GM18951 (cell line): ENCODE measurements around the gene SNAP29.

ENCODE experiments used
- POLR2A ChIP-seq: IDR thresholded peaks from 4 replicates; pipeline ENCODE4 v1.6.1; 2011; ENCODE audit warnings: mild to moderate bottlenecking; ENCODE audit not compliant: insufficient read length, insufficient read depth; ENCODE audit errors: extremely low read depth
- in situ Hi-C: fragments of 300-500 bp; cut with MboI; formaldehyde crosslinking; loops from one replicate; pipeline ENCODE4 v1.12.0; 2022; ENCODE audit warnings: low sequenced_read_pairs, mixed read lengths, inconsistent platforms; ENCODE audit not compliant: unreplicated experiment

The SNAP29 gene

DNA sequence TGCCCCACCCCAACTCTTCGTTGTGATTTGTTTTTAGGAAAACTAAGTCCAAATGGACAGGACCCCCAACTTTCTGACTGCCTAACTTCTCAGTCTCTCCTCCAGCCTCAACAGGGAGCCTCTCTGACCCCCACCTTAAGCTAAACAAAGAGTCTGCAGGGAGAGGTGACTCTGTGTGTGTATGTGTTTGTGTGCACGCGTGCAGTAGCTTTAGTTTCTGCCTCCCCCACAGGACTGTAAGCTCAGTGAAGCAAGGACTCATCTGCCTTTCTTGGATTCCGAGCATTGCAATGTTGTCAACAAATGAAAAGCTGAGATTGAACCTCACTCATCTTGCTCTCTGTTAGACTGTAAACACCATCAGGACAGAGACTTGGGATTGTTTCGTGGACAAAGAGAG is 7.9 kb downstream of the SNAP29 start:
- TF ChIP-seq POLR2A, result no peak
- in situ Hi-C loops, result no loop called here

- in situ Hi-C loops, result no loop called here
- TF ChIP-seq POLR2A, result no peak
Observed at GRCh38 chr22:20867179-20868024, 8.6 kb downstream of the SNAP29 start.

GRCh38 chr22:20868025-20868962 is 9.5 kb downstream of the SNAP29 start:
- in situ Hi-C loops, result no loop called here

DNA sequence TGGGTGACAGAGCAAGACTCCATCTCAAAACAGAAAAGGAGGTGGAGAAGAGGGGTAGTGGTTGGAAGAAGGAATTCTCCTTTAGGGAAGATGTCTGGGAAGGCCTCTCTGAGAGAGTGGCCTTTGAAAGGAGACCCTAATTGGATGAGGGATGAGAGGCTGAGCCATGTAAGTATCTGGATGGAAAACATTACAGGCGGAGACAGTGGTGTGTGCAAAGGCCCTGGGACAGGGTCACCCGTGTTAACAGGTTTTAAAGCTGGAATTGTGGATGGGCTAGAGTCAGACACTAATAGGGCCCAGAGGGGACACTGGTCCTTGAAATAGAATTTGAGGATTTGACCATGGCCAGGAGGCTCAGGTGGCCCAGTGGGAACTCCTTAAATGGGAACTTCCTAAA is 10.4 kb downstream of the SNAP29 start:
- in situ Hi-C loops, result no loop called here
- no peak for TF ChIP-seq POLR2A

More at GRCh38 chr22:20868025-20868962, 9.5 kb downstream of the SNAP29 start:
- no peak for TF ChIP-seq POLR2A

DNA sequence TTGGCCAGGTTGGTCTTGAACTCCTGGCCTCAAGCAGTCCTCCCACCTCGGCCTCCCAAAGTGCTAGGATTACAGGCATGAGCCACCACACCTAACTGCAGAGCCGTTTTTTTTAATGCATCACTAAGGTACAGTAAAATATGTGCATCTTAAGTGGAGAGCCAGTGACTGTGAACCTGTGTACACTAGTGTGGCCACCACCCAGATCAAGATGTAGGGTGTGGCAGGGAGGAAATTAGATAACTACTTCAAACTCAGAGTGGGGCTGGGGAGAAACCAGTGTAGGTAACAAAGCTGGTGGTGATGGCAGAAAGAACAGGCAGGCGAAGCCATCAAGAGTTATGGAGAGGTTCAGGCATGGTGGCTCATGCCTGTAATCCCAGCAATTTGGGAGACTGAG is 14.4 kb downstream of the SNAP29 start:
- no peak for TF ChIP-seq POLR2A
- in situ Hi-C loops, result no loop called here

DNA sequence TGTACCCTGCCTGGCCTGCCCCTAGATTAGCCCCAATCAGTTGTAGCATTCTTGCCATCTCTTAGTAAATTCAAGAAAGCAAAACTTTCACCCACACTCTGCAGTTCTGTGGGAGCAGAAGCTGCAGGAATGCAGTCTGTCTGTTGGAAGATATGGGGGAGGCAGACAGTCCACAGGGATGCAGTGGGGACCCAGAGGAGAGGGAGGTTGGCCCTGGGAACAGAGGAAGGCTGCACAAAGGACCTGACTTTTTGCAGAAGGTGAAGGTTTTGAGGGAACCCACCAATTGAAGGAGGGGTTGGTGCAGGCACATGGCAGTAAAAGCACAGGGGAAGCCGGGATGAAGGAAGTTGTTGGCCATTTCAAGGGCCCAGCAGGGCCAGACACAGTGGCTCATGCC is 16.5 kb downstream of the SNAP29 start:
- TF ChIP-seq POLR2A, result no peak
- in situ Hi-C loops, result no loop called here

GRCh38 chr22:20877715-20878114 is 18.9 kb downstream of the SNAP29 start:
- in situ Hi-C loops, result no loop called here
- TF ChIP-seq POLR2A, result no peak

DNA sequence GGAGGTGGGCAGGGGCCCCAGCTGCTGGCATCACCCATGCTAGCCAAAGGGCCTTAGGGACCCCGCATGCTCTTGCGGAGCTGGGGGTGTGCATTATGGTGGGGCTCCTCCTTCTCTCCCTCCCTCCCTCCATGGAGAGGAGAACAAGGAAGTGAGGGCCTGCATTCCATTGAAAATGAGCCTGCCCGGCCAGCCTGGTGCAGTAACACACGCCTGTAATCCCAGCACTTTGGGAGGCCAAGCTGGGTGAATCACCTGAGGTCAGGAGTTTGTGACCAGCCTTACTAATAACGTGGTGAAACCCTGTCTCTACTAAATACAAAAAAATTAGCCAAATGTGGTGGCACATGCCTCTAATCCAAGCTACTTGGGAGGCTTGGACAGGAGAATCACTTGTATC is 22.4 kb downstream of the SNAP29 start:
- no peak for TF ChIP-seq POLR2A
- in situ Hi-C loops, result no loop called here

DNA sequence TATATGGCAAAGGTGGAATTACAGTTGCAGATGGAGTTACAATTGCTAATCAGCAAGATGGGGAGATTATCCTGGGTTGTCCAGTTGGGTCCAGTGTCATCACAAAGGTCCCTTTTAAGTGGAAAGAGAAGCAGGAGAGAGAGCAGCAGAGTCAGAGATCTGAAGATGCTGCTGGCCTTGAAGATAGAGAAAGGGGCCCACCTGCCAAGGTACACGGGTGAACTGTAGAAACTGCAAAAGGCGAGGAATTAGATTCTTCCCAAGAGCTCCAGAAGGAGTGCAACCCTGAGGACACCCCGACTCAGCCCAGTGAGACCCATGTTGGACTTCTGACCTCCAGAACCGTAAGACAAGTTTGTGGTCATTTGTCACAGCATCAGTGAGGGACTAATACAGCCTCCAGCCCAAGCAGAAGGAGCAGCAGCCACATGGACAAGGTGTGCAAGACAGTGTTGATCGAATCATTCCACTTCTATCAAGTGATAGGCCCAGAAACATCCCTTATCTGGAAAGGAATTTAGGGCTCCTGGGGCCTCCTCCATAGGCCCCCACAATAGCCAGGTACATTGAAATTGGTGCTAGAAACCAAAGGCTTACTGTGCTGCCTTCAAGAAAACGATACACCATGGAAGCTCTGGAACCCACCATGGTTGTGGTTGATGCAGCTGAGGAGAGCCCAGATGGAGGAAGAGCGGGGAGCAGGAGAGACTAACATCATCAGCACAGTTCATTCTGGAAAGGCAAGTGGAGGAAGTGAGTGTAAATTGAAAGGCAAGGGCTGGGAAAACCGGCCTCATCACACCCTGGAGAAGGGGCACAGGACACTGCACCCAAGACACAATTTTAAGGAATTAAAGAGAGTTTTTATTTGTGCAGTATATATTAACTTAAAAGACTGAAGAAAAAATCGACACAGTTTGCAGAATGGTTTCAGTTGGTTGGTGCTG is 23.3 kb downstream of the SNAP29 start:
- in situ Hi-C loops, result no loop called here
- no peak for TF ChIP-seq POLR2A

DNA sequence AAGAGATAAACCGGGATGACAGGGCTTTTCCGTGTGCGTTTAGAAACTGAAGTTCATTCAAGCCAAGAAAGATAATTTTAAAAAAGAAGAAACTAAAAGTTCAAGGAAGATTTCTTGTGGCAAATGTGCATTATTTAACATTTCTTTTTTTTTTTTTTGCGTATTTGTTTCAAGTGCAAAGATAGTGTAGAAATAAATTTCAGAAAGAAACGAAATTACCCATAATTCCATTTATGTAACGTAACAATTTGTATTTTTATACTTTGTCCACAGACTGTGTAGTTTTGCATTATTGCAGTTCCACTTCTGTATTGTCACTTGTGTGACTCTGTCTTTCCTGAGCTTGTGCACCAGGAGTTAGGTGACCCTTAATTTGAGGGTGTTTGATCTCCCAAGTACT is 24.0 kb downstream of the SNAP29 start:
- TF ChIP-seq POLR2A, result no peak
- in situ Hi-C loops, result no loop called here

GRCh38 chr22:20884454-20884853 is 25.6 kb downstream of the SNAP29 start:
- no peak for TF ChIP-seq POLR2A
- in situ Hi-C loops, result no loop called here

- in situ Hi-C loops, result no loop called here
- no peak for TF ChIP-seq POLR2A
Observed at GRCh38 chr22:20885017-20885556, 26.3 kb downstream of the SNAP29 start.
